ENCODE results near the gene CTBP2.

GRCh38 chr10:125175807-125176206, 15.4 kb upstream of the CTBP2 start:
- no peak for TF ChIP-seq EZH2phosphoT487 (IDR thresholded peaks at IDR 0.05; ENCODE audit: borderline replicate concordance, low read length)
- TF ChIP-seq, protein P1, sequence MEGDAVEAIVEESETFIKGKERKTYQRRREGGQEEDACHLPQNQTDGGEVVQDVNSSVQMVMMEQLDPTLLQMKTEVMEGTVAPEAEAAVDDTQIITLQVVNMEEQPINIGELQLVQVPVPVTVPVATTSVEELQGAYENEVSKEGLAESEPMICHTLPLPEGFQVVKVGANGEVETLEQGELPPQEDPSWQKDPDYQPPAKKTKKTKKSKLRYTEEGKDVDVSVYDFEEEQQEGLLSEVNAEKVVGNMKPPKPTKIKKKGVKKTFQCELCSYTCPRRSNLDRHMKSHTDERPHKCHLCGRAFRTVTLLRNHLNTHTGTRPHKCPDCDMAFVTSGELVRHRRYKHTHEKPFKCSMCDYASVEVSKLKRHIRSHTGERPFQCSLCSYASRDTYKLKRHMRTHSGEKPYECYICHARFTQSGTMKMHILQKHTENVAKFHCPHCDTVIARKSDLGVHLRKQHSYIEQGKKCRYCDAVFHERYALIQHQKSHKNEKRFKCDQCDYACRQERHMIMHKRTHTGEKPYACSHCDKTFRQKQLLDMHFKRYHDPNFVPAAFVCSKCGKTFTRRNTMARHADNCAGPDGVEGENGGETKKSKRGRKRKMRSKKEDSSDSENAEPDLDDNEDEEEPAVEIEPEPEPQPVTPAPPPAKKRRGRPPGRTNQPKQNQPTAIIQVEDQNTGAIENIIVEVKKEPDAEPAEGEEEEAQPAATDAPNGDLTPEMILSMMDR (IDR thresholded peaks at IDR 0.05; ENCODE audit: low read depth, low read length, poor library complexity, severe bottlenecking), result no peak
